D721Med (cell line): ENCODE data around the gene BHMT2.

Source experiments
- DNase-seq: peaks from one replicate; pipeline ENCODE4 v3.0.0; 2011; ENCODE audit warnings: low spot score; ENCODE audit not compliant: insufficient read length
- FAIRE-seq: peaks from 2 replicates; lab custom pipeline; 2011; peaks lifted over from hg19 to GRCh38; lab: Jason Lieb, UNC
- CTCF ChIP-seq: IDR thresholded peaks from 2 replicates; pipeline ENCODE4 v1.5.1; 2012; ENCODE audit warnings: mild to moderate bottlenecking, control low read depth; ENCODE audit not compliant: insufficient read depth; ENCODE audit errors: missing control alignments

Gene BHMT2

GRCh38 chr5:79133657-79134451 lies 64.3 kb downstream of the BHMT2 start:
- FAIRE-seq (no peak), DNase-seq (no peak)
- peak; percentile 89 for TF ChIP-seq CTCF

- DNase-seq (no peak), FAIRE-seq (no peak)
- TF ChIP-seq CTCF: no peak
Observed at GRCh38 chr5:79135790-79136553, 66.4 kb downstream of the BHMT2 start.

- no peak for TF ChIP-seq CTCF
- FAIRE-seq (no peak), DNase-seq (no peak)
Observed at GRCh38 chr5:79136618-79137017, 67.1 kb downstream of the BHMT2 start.
